NCI-H1048 (cell line): ENCODE data around the gene PHOSPHO1.
"Not testable (repeated sequence)": the region's sequence is repeated elsewhere in the genome, so short reads cannot be mapped to it uniquely, and the experiment has no call there.

Experiments
- DNase-seq: peaks from one replicate; lab custom pipeline; 2025; lab: John Stamatoyannopoulos, UW

Gene PHOSPHO1

GRCh38 chr17:49193513-49194296 lies 36.9 kb downstream of the PHOSPHO1 start:
- DNase-seq = no peak

- peak; percentile 45 for DNase-seq
These were observed 38.5 kb downstream of the PHOSPHO1 start for GRCh38 chr17:49191917-49192741.

- no peak for DNase-seq
These were observed 39.1 kb downstream of the PHOSPHO1 start for GRCh38 chr17:49191409-49191916.

- DNase-seq = no peak
These were observed 39.7 kb downstream of the PHOSPHO1 start for GRCh38 chr17:49190932-49191331.

- DNase-seq = no peak
These were observed 43.3 kb downstream of the PHOSPHO1 start for GRCh38 chr17:49187301-49187700.

GRCh38 chr17:49185381-49185780 lies 45.2 kb downstream of the PHOSPHO1 start:
- DNase-seq = not testable (repeated sequence)

- DNase-seq = not testable (repeated sequence)
These were observed 46.1 kb downstream of the PHOSPHO1 start for GRCh38 chr17:49184522-49184921.

- no peak for DNase-seq
These were observed 46.8 kb downstream of the PHOSPHO1 start for GRCh38 chr17:49183801-49184200.

- no peak for DNase-seq
These were observed 47.2 kb downstream of the PHOSPHO1 start for GRCh38 chr17:49183341-49183740.

- DNase-seq = no peak
These were observed 49.5 kb downstream of the PHOSPHO1 start for GRCh38 chr17:49180998-49181635.

- no peak for DNase-seq
These were observed 50.3 kb downstream of the PHOSPHO1 start for GRCh38 chr17:49180303-49180702.

GRCh38 chr17:49175978-49176377 lies 54.6 kb downstream of the PHOSPHO1 start:
- not testable (repeated sequence) for DNase-seq
